ENCODE results near the gene MAPRE2. TPM values are rescaled to one million over a fixed set of nuclear protein-coding genes. Genes with fewer than 3 reads are reported as not detected.

Gene MAPRE2
- 10 to 100 TPM; 16.5 to 50.3 (median 21.2) TPM for total RNA-seq

GRCh38 chr18:35040988-35041814, at the start of gene MAPRE2:
MAPRE2 (plus strand) TSS chr18:35041413; CDS start chr18:35041540, 127 bp downstream.
- Histone ChIP-seq H3K9me3 (no peaks in the 10 kb centered on the region), H3K36me3 (no peaks in the 10 kb centered on the region), H3K4me3 (peak within 1 kb of the TSS; percentile 70 to 85 (median 80)), H3K4me1 (peaks cover 0 to 30% (median 13%) of the 10 kb centered on the region in 4 donors), H3K27me3 (no peaks in the 10 kb centered on the region), H3K27ac (peak within 1 kb of the TSS; percentile 85 to 95 (median 87))
- peak; percentile 98 to 100 (median 100) for DNase-seq
- TF ChIP-seq CTCF (IDR thresholded peaks at IDR 0.05) (no peak), POLR2A (IDR thresholded peaks at IDR 0.05) (peak; percentile 59 to 86)

GRCh38 chr18:34991561-34991960, 49.7 kb upstream of the MAPRE2 start:
- H3K36me3 ChIP-seq = no peaks in the 10 kb centered on the region
- no peaks in the 10 kb centered on the region for H3K9me3 ChIP-seq
- H3K27me3 ChIP-seq = no peaks in the 10 kb centered on the region
- no peak for DNase-seq
- no peak for TF ChIP-seq CTCF (IDR thresholded peaks at IDR 0.05)
- no peak for TF ChIP-seq POLR2A (IDR thresholded peaks at IDR 0.05)
- H3K4me1 ChIP-seq = no peaks in the 10 kb centered on the region
- H3K4me3 ChIP-seq = no peak overlapping the region
- no peak overlapping the region for H3K27ac ChIP-seq

- H3K4me1 ChIP-seq = no peaks in the 10 kb centered on the region
- H3K27ac ChIP-seq = no peak overlapping the region
- DNase-seq = no peak
- no peak overlapping the region for H3K4me3 ChIP-seq
- H3K9me3 ChIP-seq = no peaks in the 10 kb centered on the region
- no peak for TF ChIP-seq POLR2A (IDR thresholded peaks at IDR 0.05)
- TF ChIP-seq CTCF (IDR thresholded peaks at IDR 0.05) = no peak
- H3K27me3 ChIP-seq = no peaks in the 10 kb centered on the region
- no peaks in the 10 kb centered on the region for H3K36me3 ChIP-seq
Observed at GRCh38 chr18:34993289-34993688, 47.9 kb upstream of the MAPRE2 start.

- Histone ChIP-seq H3K9me3 (no peaks in the 10 kb centered on the region), H3K4me1 (no peaks in the 10 kb centered on the region), H3K27ac (no peak overlapping the region), H3K4me3 (no peak overlapping the region), H3K36me3 (no peaks in the 10 kb centered on the region), H3K27me3 (no peaks in the 10 kb centered on the region)
- TF ChIP-seq CTCF (IDR thresholded peaks at IDR 0.05) (no peak), POLR2A (IDR thresholded peaks at IDR 0.05) (no peak)
- no peak for DNase-seq
Observed at GRCh38 chr18:34995746-34996145, 45.5 kb upstream of the MAPRE2 start.

- H3K4me1 ChIP-seq = no peaks in the 10 kb centered on the region
- no peak for TF ChIP-seq CTCF (IDR thresholded peaks at IDR 0.05)
- no peak for TF ChIP-seq POLR2A (IDR thresholded peaks at IDR 0.05)
- no peaks in the 10 kb centered on the region for H3K36me3 ChIP-seq
- no peak overlapping the region for H3K4me3 ChIP-seq
- H3K27ac ChIP-seq = no peak overlapping the region
- no peaks in the 10 kb centered on the region for H3K9me3 ChIP-seq
- no peaks in the 10 kb centered on the region for H3K27me3 ChIP-seq
- DNase-seq = no peak
Observed at GRCh38 chr18:34998661-34999060, 42.6 kb upstream of the MAPRE2 start.
